IMR-90 (cell line): ENCODE results near the gene MMAB. TPM values are rescaled to one million over a fixed set of nuclear protein-coding genes. Genes with fewer than 3 reads are reported as not detected.
A peak's percentile ranks its signal among the peaks of the same experiment; 100 is the strongest.

Experiments used
- ATAC-seq: fragments of 200-7000 bp; cut with Tn5 transposase; 2 replicates; pipeline ENCODE4 v1.9.1; 2020; ENCODE audit warnings: low read depth, mild to moderate bottlenecking, moderate library complexity
- BruUV-seq: library from RNA; stranded (reverse); fragments of 400-500 nt; replicated peaks from 2 replicates; lab custom pipeline; 2021; lab: Mats Ljungman, UMichigan
- CTCF ChIA-PET: fragments of 300-600 bp; formaldehyde crosslinking; extraction: SDS; loops from one replicate; lab custom pipeline; 2021; ENCODE audit warnings: antibody characterized with exemption; lab: Yijun Ruan, JAX
- POLR2A ChIA-PET: fragments of 300-600 bp; sonication (Branson Sonifier 250); formaldehyde crosslinking; loops from one replicate; lab custom pipeline; 2022; ENCODE audit warnings: antibody characterized with exemption; ENCODE audit not compliant: unreplicated experiment; lab: Charles Lee
- DNase-seq: peaks from one replicate; pipeline ENCODE4 v3.0.0; 2013
- H2AFZ ChIP-seq: replicated peaks from 2 replicates; pipeline ENCODE3; 2013; ENCODE audit warnings: low read length, mild to moderate bottlenecking; ENCODE audit not compliant: poor library complexity
- H2AK5ac ChIP-seq: 2 replicates; pipeline ENCODE4 v1.6.1; 2013; ENCODE audit warnings: low read depth, low read length, inconsistent platforms
- H2AK9ac ChIP-seq: replicated peaks from 2 replicates; pipeline ENCODE3; 2013; ENCODE audit warnings: mild to moderate bottlenecking, low read depth, low read length, moderate library complexity; ENCODE audit not compliant: poor library complexity
- H2BK120ac ChIP-seq: 2 replicates; pipeline ENCODE4 v1.6.1; 2013; ENCODE audit warnings: low read depth, low read length, inconsistent platforms
- H2BK15ac ChIP-seq: 3 replicates; pipeline ENCODE4 v1.6.1; 2013; ENCODE audit warnings: low read depth, low read length, inconsistent platforms
- H2BK20ac ChIP-seq: 2 replicates; pipeline ENCODE4 v1.6.1; 2013; ENCODE audit warnings: low read depth, mild to moderate bottlenecking, inconsistent platforms, low read length, moderate library complexity
- H2BK5ac ChIP-seq: 2 replicates; pipeline ENCODE4 v1.6.1; 2013; ENCODE audit warnings: mild to moderate bottlenecking, low read depth, low read length, inconsistent platforms; ENCODE audit not compliant: poor library complexity, severe bottlenecking
- H3K14ac ChIP-seq: replicated peaks from 2 replicates; pipeline ENCODE4 v1.6.1; 2013; ENCODE audit warnings: low read depth, low read length, inconsistent platforms
- H3K18ac ChIP-seq: 2 replicates; pipeline ENCODE4 v1.6.1; 2013; ENCODE audit warnings: low read depth, low read length, control low read depth
- H3K23ac ChIP-seq: 2 replicates; pipeline ENCODE4 v1.6.1; 2013; ENCODE audit warnings: low read depth, low read length, inconsistent platforms
- H3K27ac ChIP-seq: 2 replicates; pipeline ENCODE4 v1.5.1; 2013; ENCODE audit warnings: mild to moderate bottlenecking, control low read depth, low read length; ENCODE audit not compliant: insufficient read depth
- H3K27me3 ChIP-seq: 2 replicates; pipeline ENCODE4 v1.6.1; 2013; ENCODE audit warnings: low read length; ENCODE audit not compliant: control insufficient read depth, insufficient read depth
- H3K36me3 ChIP-seq: 2 replicates; pipeline ENCODE4 v1.6.1; 2013; ENCODE audit warnings: low read length, mixed read lengths; ENCODE audit not compliant: control insufficient read depth, insufficient read depth
- H3K4ac ChIP-seq: 2 replicates; pipeline ENCODE4 v1.6.1; 2013; ENCODE audit warnings: low read depth, low read length, inconsistent platforms
- H3K4me1 ChIP-seq: 2 replicates; pipeline ENCODE4 v1.6.1; 2013; ENCODE audit warnings: low read length, mixed read lengths; ENCODE audit not compliant: control insufficient read depth, insufficient read depth
- H3K4me2 ChIP-seq: 2 replicates; pipeline ENCODE4 v1.6.1; 2013; ENCODE audit warnings: low read depth, mild to moderate bottlenecking, control low read depth, low read length, moderate library complexity
- H3K4me3 ChIP-seq: 2 replicates; pipeline ENCODE4 v1.5.1; 2013; ENCODE audit warnings: low read depth, mild to moderate bottlenecking, control low read depth, low read length, moderate library complexity; ENCODE audit not compliant: insufficient read depth
- H3K56ac ChIP-seq: 2 replicates; pipeline ENCODE4 v1.6.1; 2013; ENCODE audit warnings: low read length, inconsistent platforms; ENCODE audit not compliant: insufficient read depth; ENCODE audit errors: extremely low read depth
- H3K79me1 ChIP-seq, 2 experiments: 2 replicates each; pipeline ENCODE4 v1.6.1; 2013; ENCODE audit warnings: low read length in 2 of 2, inconsistent platforms in 1 of 2, low read depth in 1 of 2
- H3K9ac ChIP-seq: 2 replicates; pipeline ENCODE4 v1.6.1; 2013; ENCODE audit warnings: low read depth, low read length, control low read depth
- H3K9me1 ChIP-seq: 2 replicates; pipeline ENCODE4 v1.6.1; 2013; ENCODE audit warnings: low read length, inconsistent platforms; ENCODE audit not compliant: insufficient read depth
- H3K9me3 ChIP-seq: 2 replicates; pipeline ENCODE4 v1.6.1; 2013; ENCODE audit warnings: low read length; ENCODE audit not compliant: control insufficient read depth, insufficient read depth
- H4K20me1 ChIP-seq: 2 replicates; pipeline ENCODE4 v1.6.1; 2013; ENCODE audit warnings: low read length, inconsistent platforms; ENCODE audit not compliant: insufficient read depth
- H4K5ac ChIP-seq: 2 replicates; pipeline ENCODE4 v1.6.1; 2013; ENCODE audit warnings: mild to moderate bottlenecking, low read depth, low read length, control low read depth
- H4K8ac ChIP-seq, 2 experiments: 2 replicates each; pipeline ENCODE4 v1.6.1; 2013; ENCODE audit warnings: low read depth in 2 of 2, low read length in 2 of 2, control low read depth in 1 of 2, inconsistent platforms in 1 of 2
- H4K91ac ChIP-seq: 2 replicates; pipeline ENCODE4 v1.6.1; 2013; ENCODE audit warnings: low read depth, low read length, inconsistent platforms; ENCODE audit not compliant: insufficient read depth
- RCOR1 ChIP-seq: IDR thresholded peaks from 2 replicates; pipeline ENCODE4 v1.6.1; 2012; ENCODE audit warnings: mild to moderate bottlenecking, low read length, improper control_type of control experiment; ENCODE audit not compliant: insufficient replicate concordance
- SMC3 ChIP-seq: fragments of 150-350 bp; IDR thresholded peaks from 2 replicates; pipeline ENCODE4 v1.6.1; 2016; ENCODE audit warnings: low read depth, mild to moderate bottlenecking, antibody characterized with exemption, low read length, moderate library complexity
- WGBS, 2 experiments: methylation state at CpG; one replicate each; pipeline versions ENCODE4 v1.1.5 to v1.1.7; 2013; ENCODE audit warnings: missing lambda C conversion rate in 2 of 2; ENCODE audit not compliant: insufficient read length in 1 of 2; ENCODE audit errors: extremely low coverage in 2 of 2; 5-methylcytosine and 5-hydroxymethylcytosine counted together
- dilution Hi-C: fragments of 300-500 bp; cut with HindIII; formaldehyde crosslinking; loops from one replicate; pipeline ENCODE4 v1.14.3; 2018; ENCODE audit warnings: low sequenced_read_pairs; ENCODE audit not compliant: unreplicated experiment
- in situ Hi-C: fragments of 300-500 bp; cut with MboI; formaldehyde crosslinking; loops from 3 replicates; pipeline ENCODE4 v1.14.3; 2019; ENCODE audit warnings: low sequenced_read_pairs, inconsistent platforms, mixed read lengths
- intact Hi-C: fragments of 100-400 bp; cut with micrococcal nuclease; formaldehyde crosslinking; loops from 2 replicates; pipeline ENCODE4 v1.10.0; 2022
- polyA plus RNA-seq, 3 experiments: library from polyadenylated mRNA; depleted of rRNA; stranded (reverse); fragments of >200 nt; gene quantifications; 2 replicates each; pipeline ENCODE4 v1.2.3, GENCODE V29; 2012; ENCODE audit warnings: low replicate concordance in 1 of 3
- total RNA-seq: library from RNA; depleted of rRNA; stranded (reverse); fragments of >200 nt; gene quantifications from 2 replicates; pipeline ENCODE4 v1.2.3, GENCODE V29; 2012

MMAB gene
- total and polyA plus RNA-seq, 2 of the 4 experiments (the other 2 are of a cell fraction), result 16.5 to 16.9 TPM

DNA sequence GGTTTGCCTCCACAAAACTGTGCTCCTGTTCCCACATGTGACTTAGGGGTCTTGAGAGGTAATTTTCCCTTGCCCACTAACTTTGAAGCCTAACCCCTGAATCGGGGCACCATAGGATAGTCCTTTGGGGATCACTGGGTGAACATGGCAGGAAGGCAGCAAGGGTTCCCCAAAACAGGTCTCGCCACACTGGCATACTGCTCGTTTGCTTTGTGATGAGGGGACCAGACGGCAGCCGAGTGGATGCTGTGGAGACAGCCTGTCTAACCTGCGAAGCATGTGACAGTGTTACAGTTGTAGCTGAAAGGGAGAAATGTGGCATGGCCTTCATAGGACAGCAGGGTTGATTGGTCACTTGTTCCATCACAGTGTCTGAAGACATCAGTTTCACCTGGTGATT is 53.5 kb downstream of the MMAB start:
- CTCF ChIA-PET, result interaction anchor here (0.6 to 1.5 kb wide), 6 partner anchors 10 to 1184 kb away, joined by 3 to 7 read pairs (median 5); partner anchors contain the start of gene MVK

More for the DNA sequence above, 53.5 kb downstream of the MMAB start:
- no peak for TF ChIP-seq RCOR1
- TF ChIP-seq SMC3, result no peak
- H4K91ac ChIP-seq, result peak overlapping the region; percentile 89
- DNase-seq, result no peak
- no peak overlapping the region for H2AFZ ChIP-seq
- H3K9me1 ChIP-seq, result peaks cover 3% of the 10 kb centered on the region
- peak overlapping the region; percentile 88 for H2BK120ac ChIP-seq
- H2AK5ac ChIP-seq, result peak overlapping the region; percentile 94
- 97% methylated on average over 4 of the region's 6 CpGs; no CpG with 5 or more reads in 1 of the 2 experiments for WGBS, 2 experiments
- H3K4me2 ChIP-seq, result no peak overlapping the region
- BruUV-seq, result no TSS peak
- H3K56ac ChIP-seq, result peak overlapping the region; percentile 19; the same call in 1 of the 2 replicates
- POLR2A ChIA-PET, result no interaction called here
- peak overlapping the region; percentile 88; the same call in 1 of the 2 replicates for H3K14ac ChIP-seq
- H4K20me1 ChIP-seq, result no peaks in the 10 kb centered on the region
- H4K5ac ChIP-seq, result no peak overlapping the region
- in situ Hi-C loops, result loop anchor here (5.0 kb wide), 1 partner anchor 253 kb away; no protein-coding TSS in a partner anchor
- peaks cover 7% of the 10 kb centered on the region for H3K4me1 ChIP-seq
- intact Hi-C loops, result loop anchor here (2.0 kb wide), 1 partner anchor 325 kb away; no protein-coding TSS in a partner anchor
- no peak overlapping the region for H3K9ac ChIP-seq
- dilution Hi-C loops, result no loop called here
- no peak for ATAC-seq
- H3K79me1 ChIP-seq, result no peaks in the 10 kb centered on the region
- H2BK15ac ChIP-seq, result peak overlapping the region; percentile 26; the same call in 1 of the 3 replicates
- H3K27me3 ChIP-seq, result no peaks in the 10 kb centered on the region
- no peaks in the 10 kb centered on the region for H3K9me3 ChIP-seq
- peak overlapping the region; percentile 71; the same call in 1 of the 2 replicates for H2BK20ac ChIP-seq
- H2AK9ac ChIP-seq, result peak overlapping the region; percentile 3
- peak overlapping the region; percentile 31 to 79; a peak in 3 of 4 replicates for H4K8ac ChIP-seq
- peak overlapping the region; percentile 77 for H3K23ac ChIP-seq
- no peak overlapping the region for H3K4me3 ChIP-seq
- H3K18ac ChIP-seq, result peak overlapping the region; percentile 46; the same call in 1 of the 2 replicates
- H3K36me3 ChIP-seq, result peaks cover 62% of the 10 kb centered on the region
- peak overlapping the region; percentile 47 for H3K27ac ChIP-seq
- H3K4ac ChIP-seq, result peak overlapping the region; percentile 96
- peak overlapping the region; percentile 68 for H2BK5ac ChIP-seq
